Epithelial cell of esophagus (primary cell): ENCODE measurements around the gene ADCK1.
A peak's percentile ranks its signal among the peaks of the same experiment; 100 is the strongest.

Experiments used
- DNase-seq: peaks from one replicate; pipeline ENCODE4 v3.0.0; 2010; ENCODE audit warnings: low read depth
- H3K4me3 ChIP-seq: 2 replicates; pipeline ENCODE4 v1.5.1; 2011; ENCODE audit warnings: mild to moderate bottlenecking, low read length, control low read depth
- CTCF ChIP-seq: IDR thresholded peaks from 2 replicates; pipeline ENCODE4 v1.5.1; 2011; ENCODE audit warnings: low read depth, mild to moderate bottlenecking, low read length, control low read depth, inconsistent platforms; ENCODE audit not compliant: insufficient read depth; ENCODE audit errors: missing control alignments

The ADCK1 gene

GRCh38 chr14:77822741-77823140, 22.8 kb downstream of the ADCK1 start:
- TF ChIP-seq CTCF: no peak
- no peak overlapping the region for H3K4me3 ChIP-seq
- no peak for DNase-seq

DNA sequence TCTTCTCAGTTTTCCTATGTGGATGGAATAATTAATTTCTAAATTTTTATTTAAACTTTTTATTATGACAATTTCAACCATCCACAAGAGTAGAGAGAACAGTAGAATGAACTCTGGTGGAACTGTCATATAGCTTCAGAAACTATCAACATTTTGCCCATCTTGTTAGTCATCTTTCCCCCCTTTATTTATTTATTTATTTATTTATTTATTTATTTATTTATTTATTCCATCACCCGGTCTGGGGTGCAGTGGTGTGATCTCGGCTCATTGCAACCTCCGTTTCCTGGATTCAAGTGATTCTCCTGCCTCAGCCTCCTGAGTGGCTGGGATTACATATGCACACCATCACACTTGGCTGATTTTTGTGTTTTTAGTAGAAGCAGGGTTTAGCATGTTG, 23.5 kb downstream of the ADCK1 start:
- TF ChIP-seq CTCF: no peak
- no peak for DNase-seq
- no peak overlapping the region for H3K4me3 ChIP-seq

DNA sequence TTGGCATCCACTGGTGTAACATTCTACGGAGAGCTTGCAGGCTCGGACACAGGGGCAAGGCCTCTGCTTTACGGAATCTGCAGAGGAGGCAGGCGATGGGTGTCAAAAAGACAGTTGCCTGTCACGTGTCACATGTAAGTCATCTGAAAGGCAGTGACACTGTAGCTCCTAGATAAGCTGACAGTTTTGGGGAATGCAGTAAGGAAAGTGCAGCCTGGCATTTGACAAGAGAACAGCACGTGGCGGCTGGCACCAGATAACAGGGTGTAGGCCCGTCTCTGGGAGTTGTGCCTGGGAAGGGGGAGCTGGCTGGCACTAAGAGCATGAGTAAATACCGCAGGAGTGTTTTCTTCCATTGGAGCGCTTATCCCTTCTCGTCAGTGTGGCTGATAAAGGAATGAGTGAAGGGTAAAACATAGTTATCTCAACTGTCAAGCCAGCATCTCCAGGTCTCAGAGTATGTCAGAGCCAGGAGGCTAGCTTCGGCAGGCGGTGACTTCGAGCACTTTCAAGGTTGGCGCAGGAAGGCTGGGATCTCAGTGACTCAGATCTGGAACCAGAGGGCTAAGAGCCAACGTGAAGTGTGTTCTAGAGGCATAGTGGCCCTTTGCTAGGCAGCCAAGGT, 26.1 kb downstream of the ADCK1 start:
- no peak for DNase-seq
- H3K4me3 ChIP-seq: no peak overlapping the region
- TF ChIP-seq CTCF: no peak

GRCh38 chr14:77830692-77831091, 30.8 kb downstream of the ADCK1 start:
- TF ChIP-seq CTCF: no peak
- peak; percentile 63 for DNase-seq
- no peak overlapping the region for H3K4me3 ChIP-seq

- no peak for TF ChIP-seq CTCF
- DNase-seq: no peak
- H3K4me3 ChIP-seq: no peak overlapping the region
Observed at GRCh38 chr14:77832297-77832696, 32.4 kb downstream of the ADCK1 start.

- H3K4me3 ChIP-seq: no peak overlapping the region
- DNase-seq: no peak
- no peak for TF ChIP-seq CTCF
Observed at GRCh38 chr14:77837926-77838325, 38.0 kb downstream of the ADCK1 start.

GRCh38 chr14:77838831-77839511, 39.1 kb downstream of the ADCK1 start:
- TF ChIP-seq CTCF: no peak
- no peak overlapping the region for H3K4me3 ChIP-seq
- no peak for DNase-seq
